ENCODE results near the gene COL27A1. TPM values are rescaled to one million over a fixed set of nuclear protein-coding genes. Genes with fewer than 3 reads are reported as not detected.

COL27A1 gene
- total and polyA plus RNA-seq, 2 donors from 2014 or later = 13.6 to 45.6 TPM

DNA sequence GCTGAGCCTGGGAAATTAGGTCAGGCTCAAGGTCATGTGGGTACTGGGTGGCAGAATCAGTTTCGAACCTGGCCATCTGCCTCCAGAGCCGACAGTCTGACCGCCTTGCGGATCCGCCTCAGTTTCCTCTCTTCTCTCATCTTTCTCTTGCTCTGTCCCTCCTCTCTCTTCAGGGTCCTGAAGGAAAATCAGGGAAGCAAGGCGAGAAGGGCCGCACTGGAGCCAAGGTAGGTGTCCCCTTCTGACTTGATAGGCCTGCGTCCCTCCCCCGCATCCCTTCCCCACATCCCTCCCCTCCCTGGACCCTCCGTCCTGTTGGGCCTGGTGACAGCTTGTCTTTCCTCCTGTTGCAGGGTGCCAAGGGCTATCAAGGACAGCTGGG is 126.8 kb downstream of the COL27A1 start:
- DNase-seq (peak in 2 of 5 donors; percentile 45), FAIRE-seq (no peak)
- Histone ChIP-seq H3K9me3 (ENCODE audit: control insufficient read depth in 2 of 3, insufficient read depth in 1 of 3, low read length in 3 of 3) (no peaks in the 10 kb centered on the region), H3K27me3 (ENCODE audit: control insufficient read depth, insufficient read depth, low read length) (no peaks in the 10 kb centered on the region), H3K4me1 (ENCODE audit: control insufficient read depth in 2 of 3, insufficient read depth in 2 of 3, low read depth in 1 of 3, low read length in 3 of 3) (peaks cover 0 to 4% (median 4%) of the 10 kb centered on the region in 3 donors), H3K27ac (ENCODE audit: low read depth in 2 of 2, low read length in 2 of 2) (no peak overlapping the region), H3K4me3 (ENCODE audit: low read length in 3 of 3) (no peak overlapping the region), H3K36me3 (ENCODE audit: control insufficient read depth in 2 of 3, insufficient read depth in 3 of 3, low read length in 3 of 3) (peaks cover 0 to 2% (median 0%) of the 10 kb centered on the region in 3 donors), H3K9ac (ENCODE audit: low read length in 3 of 3) (no peak overlapping the region)
- intact Hi-C loops (cut with DNase I) = no loop called here
- TF ChIP-seq, protein P1, sequence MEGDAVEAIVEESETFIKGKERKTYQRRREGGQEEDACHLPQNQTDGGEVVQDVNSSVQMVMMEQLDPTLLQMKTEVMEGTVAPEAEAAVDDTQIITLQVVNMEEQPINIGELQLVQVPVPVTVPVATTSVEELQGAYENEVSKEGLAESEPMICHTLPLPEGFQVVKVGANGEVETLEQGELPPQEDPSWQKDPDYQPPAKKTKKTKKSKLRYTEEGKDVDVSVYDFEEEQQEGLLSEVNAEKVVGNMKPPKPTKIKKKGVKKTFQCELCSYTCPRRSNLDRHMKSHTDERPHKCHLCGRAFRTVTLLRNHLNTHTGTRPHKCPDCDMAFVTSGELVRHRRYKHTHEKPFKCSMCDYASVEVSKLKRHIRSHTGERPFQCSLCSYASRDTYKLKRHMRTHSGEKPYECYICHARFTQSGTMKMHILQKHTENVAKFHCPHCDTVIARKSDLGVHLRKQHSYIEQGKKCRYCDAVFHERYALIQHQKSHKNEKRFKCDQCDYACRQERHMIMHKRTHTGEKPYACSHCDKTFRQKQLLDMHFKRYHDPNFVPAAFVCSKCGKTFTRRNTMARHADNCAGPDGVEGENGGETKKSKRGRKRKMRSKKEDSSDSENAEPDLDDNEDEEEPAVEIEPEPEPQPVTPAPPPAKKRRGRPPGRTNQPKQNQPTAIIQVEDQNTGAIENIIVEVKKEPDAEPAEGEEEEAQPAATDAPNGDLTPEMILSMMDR (IDR thresholded peaks at IDR 0.05; ENCODE audit: borderline replicate concordance, extremely low read depth, insufficient read depth) = no peak

DNA sequence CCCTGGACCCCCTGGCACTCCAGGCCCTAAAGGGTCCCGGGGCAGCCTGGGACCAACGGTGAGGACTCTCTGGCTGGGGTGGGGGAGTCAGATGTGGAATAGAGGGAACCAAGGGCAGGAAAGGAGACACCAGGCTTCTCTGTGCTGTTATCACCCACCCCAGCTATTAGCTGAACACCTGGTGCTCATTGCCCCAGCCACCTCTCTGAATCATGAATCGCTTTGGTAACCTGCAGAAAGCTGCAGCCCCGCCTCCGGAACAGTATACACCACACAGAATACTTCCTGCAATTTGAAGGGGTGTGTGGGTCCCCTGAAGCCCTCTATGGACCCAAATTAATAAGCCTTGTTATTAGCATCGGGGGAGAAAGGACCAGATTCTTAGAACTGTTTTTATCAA is 127.2 kb downstream of the COL27A1 start:
- no peak for FAIRE-seq
- intact Hi-C loops (cut with DNase I) = no loop called here
- Histone ChIP-seq H3K9me3 (ENCODE audit: control insufficient read depth in 2 of 3, insufficient read depth in 1 of 3, low read length in 3 of 3) (no peaks in the 10 kb centered on the region), H3K4me1 (ENCODE audit: control insufficient read depth in 2 of 3, insufficient read depth in 2 of 3, low read depth in 1 of 3, low read length in 3 of 3) (peaks cover 0 to 4% (median 4%) of the 10 kb centered on the region in 3 donors), H3K9ac (ENCODE audit: low read length in 3 of 3) (no peak overlapping the region), H3K4me3 (ENCODE audit: low read length in 3 of 3) (no peak overlapping the region), H3K27ac (ENCODE audit: low read depth in 2 of 2, low read length in 2 of 2) (no peak overlapping the region), H3K27me3 (ENCODE audit: control insufficient read depth, insufficient read depth, low read length) (no peaks in the 10 kb centered on the region), H3K36me3 (ENCODE audit: control insufficient read depth in 2 of 3, insufficient read depth in 3 of 3, low read length in 3 of 3) (peaks cover 0 to 2% (median 0%) of the 10 kb centered on the region in 3 donors)
- TF ChIP-seq, protein P1 (IDR thresholded peaks at IDR 0.05; ENCODE audit: borderline replicate concordance, extremely low read depth, insufficient read depth) = no peak
- no peak for DNase-seq

DNA sequence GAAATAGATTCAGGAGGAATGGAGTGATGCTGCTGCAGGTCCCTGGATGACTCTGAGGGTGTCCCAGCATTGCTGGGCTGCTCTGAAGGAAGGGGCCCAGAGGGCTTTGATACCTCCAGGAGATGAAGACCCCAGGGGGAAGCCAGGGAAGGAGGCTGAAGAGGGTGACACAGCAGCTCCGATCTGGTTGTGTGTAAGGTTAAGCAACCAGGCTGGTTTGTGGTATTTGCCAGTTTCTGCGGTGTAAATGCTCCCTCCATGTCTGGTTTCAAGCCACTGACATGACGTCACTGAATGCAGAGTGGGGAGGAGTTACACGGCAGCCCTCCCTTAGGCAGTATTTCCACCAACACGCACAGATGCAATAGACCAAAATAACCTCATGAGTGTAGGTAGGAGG is 127.6 kb downstream of the COL27A1 start:
- no peak overlapping the region for H3K4me3 ChIP-seq (ENCODE audit: low read length in 3 of 3)
- FAIRE-seq = no peak
- intact Hi-C loops (cut with DNase I) = no loop called here

More for the DNA sequence above, 127.6 kb downstream of the COL27A1 start:
- TF ChIP-seq, protein P1 (IDR thresholded peaks at IDR 0.05; ENCODE audit: borderline replicate concordance, extremely low read depth, insufficient read depth) = no peak
- DNase-seq = peak in 4 of 5 donors; percentile 24 to 53 (median 42)
- no peak overlapping the region for H3K27ac ChIP-seq (ENCODE audit: low read depth in 2 of 2, low read length in 2 of 2)
- no peak overlapping the region for H3K9ac ChIP-seq (ENCODE audit: low read length in 3 of 3)
- peaks cover 0 to 8% (median 7%) of the 10 kb centered on the region in 3 donors for H3K4me1 ChIP-seq (ENCODE audit: control insufficient read depth in 2 of 3, insufficient read depth in 2 of 3, low read depth in 1 of 3, low read length in 3 of 3)
- H3K36me3 ChIP-seq (ENCODE audit: control insufficient read depth in 2 of 3, insufficient read depth in 3 of 3, low read length in 3 of 3) = peaks cover 0 to 2% (median 0%) of the 10 kb centered on the region in 3 donors
- no peaks in the 10 kb centered on the region for H3K9me3 ChIP-seq (ENCODE audit: control insufficient read depth in 2 of 3, insufficient read depth in 1 of 3, low read length in 3 of 3)
- H3K27me3 ChIP-seq (ENCODE audit: control insufficient read depth, insufficient read depth, low read length) = no peaks in the 10 kb centered on the region

Data from kidney (tissue), 14 donors.